Measurements from ENCODE around the gene OR10D3.
"Not testable (repeated sequence)": the region's sequence is repeated elsewhere in the genome, so short reads cannot be mapped to it uniquely, and the experiment has no call there.

The OR10D3 gene

DNA sequence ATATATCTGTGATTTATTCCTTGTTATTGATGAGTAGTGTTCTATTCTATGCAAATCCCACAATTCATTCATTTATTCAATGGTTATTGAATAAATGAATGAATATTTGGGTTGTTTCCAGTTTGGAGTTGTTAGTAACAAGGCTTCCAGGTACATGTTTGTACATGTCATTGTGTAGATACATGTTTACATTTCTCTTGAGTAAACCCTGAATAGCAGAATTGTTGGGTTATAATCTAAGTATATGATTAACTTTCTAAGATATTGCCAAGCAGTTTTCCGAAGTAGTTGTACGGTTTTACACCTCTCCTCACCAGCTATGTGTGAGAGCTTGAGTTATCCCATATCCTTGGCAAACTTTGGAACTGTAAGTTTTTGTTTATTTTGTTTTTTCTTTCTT lies 39.3 kb downstream of the OR10D3 start:
- no peak overlapping the region for H3K4me3 ChIP-seq (ENCODE audit: low read depth in 1 of 2, low read length in 2 of 2)
- no peak for ATAC-seq (ENCODE audit: insufficient read depth, low read depth)
- TF ChIP-seq, protein P1, sequence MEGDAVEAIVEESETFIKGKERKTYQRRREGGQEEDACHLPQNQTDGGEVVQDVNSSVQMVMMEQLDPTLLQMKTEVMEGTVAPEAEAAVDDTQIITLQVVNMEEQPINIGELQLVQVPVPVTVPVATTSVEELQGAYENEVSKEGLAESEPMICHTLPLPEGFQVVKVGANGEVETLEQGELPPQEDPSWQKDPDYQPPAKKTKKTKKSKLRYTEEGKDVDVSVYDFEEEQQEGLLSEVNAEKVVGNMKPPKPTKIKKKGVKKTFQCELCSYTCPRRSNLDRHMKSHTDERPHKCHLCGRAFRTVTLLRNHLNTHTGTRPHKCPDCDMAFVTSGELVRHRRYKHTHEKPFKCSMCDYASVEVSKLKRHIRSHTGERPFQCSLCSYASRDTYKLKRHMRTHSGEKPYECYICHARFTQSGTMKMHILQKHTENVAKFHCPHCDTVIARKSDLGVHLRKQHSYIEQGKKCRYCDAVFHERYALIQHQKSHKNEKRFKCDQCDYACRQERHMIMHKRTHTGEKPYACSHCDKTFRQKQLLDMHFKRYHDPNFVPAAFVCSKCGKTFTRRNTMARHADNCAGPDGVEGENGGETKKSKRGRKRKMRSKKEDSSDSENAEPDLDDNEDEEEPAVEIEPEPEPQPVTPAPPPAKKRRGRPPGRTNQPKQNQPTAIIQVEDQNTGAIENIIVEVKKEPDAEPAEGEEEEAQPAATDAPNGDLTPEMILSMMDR (IDR thresholded peaks at IDR 0.05; ENCODE audit: borderline replicate concordance, extremely low read depth, low read length, poor library complexity, severe bottlenecking) = no peak
- no peak for TF ChIP-seq EZH2 (IDR thresholded peaks at IDR 0.05; ENCODE audit: borderline replicate concordance, low read depth, low read length, severe bottlenecking)

DNA sequence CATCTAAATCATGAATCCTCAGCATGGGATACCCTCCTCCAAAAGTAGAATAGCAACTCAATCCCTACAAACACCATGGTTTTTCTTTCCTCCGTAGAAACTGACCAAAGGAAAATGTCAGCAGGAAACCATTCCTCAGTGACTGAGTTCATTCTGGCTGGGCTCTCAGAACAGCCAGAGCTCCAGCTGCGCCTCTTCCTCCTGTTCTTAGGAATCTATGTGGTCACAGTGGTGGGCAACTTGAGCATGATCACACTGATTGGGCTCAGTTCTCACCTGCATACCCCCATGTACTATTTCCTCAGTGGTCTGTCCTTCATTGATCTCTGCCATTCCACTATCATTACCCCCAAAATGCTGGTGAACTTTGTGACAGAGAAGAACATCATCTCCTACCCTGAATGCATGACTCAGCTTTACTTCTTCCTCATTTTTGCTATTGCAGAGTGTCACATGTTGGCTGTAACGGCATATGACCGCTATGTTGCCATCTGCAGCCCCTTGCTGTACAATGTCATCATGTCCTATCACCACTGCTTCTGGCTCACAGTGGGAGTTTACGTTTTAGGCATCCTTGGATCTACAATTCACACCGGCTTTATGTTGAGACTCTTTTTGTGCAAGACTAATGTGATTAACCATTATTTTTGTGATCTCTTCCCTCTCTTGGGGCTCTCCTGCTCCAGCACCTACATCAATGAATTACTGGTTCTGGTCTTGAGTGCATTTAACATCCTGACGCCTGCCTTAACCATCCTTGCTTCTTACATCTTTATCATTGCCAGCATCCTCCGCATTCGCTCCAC lies 41.7 kb downstream of the OR10D3 start:
- not testable (repeated sequence) for DNase-seq; H3K4me3 ChIP-seq (ENCODE audit: low read depth in 1 of 2, low read length in 2 of 2); H3K79me2 ChIP-seq (ENCODE audit: insufficient read depth, low read length); H3K4me2 ChIP-seq (ENCODE audit: insufficient read depth, low read length); H3K27ac ChIP-seq (ENCODE audit: low read length); ATAC-seq (ENCODE audit: insufficient read depth, low read depth); H3K4me1 ChIP-seq (ENCODE audit: insufficient read depth, low read length); H3K9ac ChIP-seq (ENCODE audit: low read depth, low read length); H3K27me3 ChIP-seq (ENCODE audit: insufficient read depth, low read length, poor library complexity); H2AFZ ChIP-seq (ENCODE audit: low read depth, low read length); H3K9me3 ChIP-seq (ENCODE audit: insufficient read depth, low read length, severe bottlenecking); H4K20me1 ChIP-seq (ENCODE audit: insufficient read depth, low read length); H3K36me3 ChIP-seq (ENCODE audit: insufficient read depth, low read length)

More for the DNA sequence above, 39.3 kb downstream of the OR10D3 start:
- no peak for DNase-seq
- Histone ChIP-seq H3K9me3 (ENCODE audit: insufficient read depth, low read length, severe bottlenecking) (no peaks in the 10 kb centered on the region), H3K9ac (ENCODE audit: low read depth, low read length) (no peak overlapping the region), H3K36me3 (ENCODE audit: insufficient read depth, low read length) (no peaks in the 10 kb centered on the region), H4K20me1 (ENCODE audit: insufficient read depth, low read length) (no peaks in the 10 kb centered on the region), H3K27ac (ENCODE audit: low read length) (no peak overlapping the region), H3K4me2 (ENCODE audit: insufficient read depth, low read length) (no peak overlapping the region), H3K4me1 (ENCODE audit: insufficient read depth, low read length) (no peaks in the 10 kb centered on the region), H3K79me2 (ENCODE audit: insufficient read depth, low read length) (no peaks in the 10 kb centered on the region), H2AFZ (ENCODE audit: low read depth, low read length) (no peak overlapping the region), H3K27me3 (ENCODE audit: insufficient read depth, low read length, poor library complexity) (no peaks in the 10 kb centered on the region)

DNA sequence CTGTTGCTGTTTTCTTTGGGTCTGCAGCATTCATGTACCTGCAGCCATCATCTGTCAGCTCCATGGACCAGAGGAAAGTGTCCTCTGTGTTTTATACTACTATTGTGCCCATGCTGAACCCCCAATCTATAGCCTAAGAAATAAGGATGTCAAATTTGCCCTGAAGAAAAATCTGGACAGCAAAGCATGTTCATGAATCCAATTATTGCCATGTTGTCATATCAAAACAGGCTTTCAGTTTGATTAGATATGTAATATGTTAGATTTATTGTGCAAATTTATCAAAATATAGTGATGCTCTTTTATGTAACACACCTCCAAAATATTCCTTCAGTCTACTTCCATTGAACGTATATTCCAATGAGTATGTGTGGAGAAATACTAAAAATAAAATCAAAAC lies 42.3 kb downstream of the OR10D3 start:
- Histone ChIP-seq H3K9ac (ENCODE audit: low read depth, low read length) (no peak overlapping the region), H3K36me3 (ENCODE audit: insufficient read depth, low read length) (no peaks in the 10 kb centered on the region), H3K79me2 (ENCODE audit: insufficient read depth, low read length) (no peaks in the 10 kb centered on the region), H3K27ac (ENCODE audit: low read length) (no peak overlapping the region), H3K4me3 (ENCODE audit: low read depth in 1 of 2, low read length in 2 of 2) (no peak overlapping the region), H3K9me3 (ENCODE audit: insufficient read depth, low read length, severe bottlenecking) (no peaks in the 10 kb centered on the region), H2AFZ (ENCODE audit: low read depth, low read length) (no peak overlapping the region), H3K4me1 (ENCODE audit: insufficient read depth, low read length) (no peaks in the 10 kb centered on the region), H4K20me1 (ENCODE audit: insufficient read depth, low read length) (no peaks in the 10 kb centered on the region), H3K27me3 (ENCODE audit: insufficient read depth, low read length, poor library complexity) (peaks cover 1% of the 10 kb centered on the region), H3K4me2 (ENCODE audit: insufficient read depth, low read length) (no peak overlapping the region)
- TF ChIP-seq, protein P1 (IDR thresholded peaks at IDR 0.05; ENCODE audit: borderline replicate concordance, extremely low read depth, low read length, poor library complexity, severe bottlenecking) = no peak
- no peak for TF ChIP-seq EZH2 (IDR thresholded peaks at IDR 0.05; ENCODE audit: borderline replicate concordance, low read depth, low read length, severe bottlenecking)
- DNase-seq (no peak), ATAC-seq (ENCODE audit: insufficient read depth, low read depth) (no peak)

DNA sequence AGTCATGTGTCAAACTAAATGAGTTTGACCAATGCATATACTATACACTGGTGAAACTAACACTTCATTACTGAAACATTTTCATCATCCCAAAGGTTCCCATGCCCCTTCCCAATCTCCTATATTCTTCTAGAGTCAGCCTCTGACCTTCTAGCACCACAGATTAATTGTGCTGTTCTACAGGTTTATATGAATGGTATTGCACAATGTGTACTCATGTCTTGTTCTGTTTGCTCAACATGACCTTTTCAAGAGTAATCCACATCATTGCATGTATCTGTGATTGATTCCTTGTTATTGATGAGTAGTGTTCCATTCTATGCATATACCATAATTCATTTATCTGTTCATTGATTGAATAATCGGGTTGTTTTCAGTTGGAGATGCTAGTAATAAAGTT lies 50.2 kb downstream of the OR10D3 start:
- Histone ChIP-seq H3K36me3 (ENCODE audit: insufficient read depth, low read length) (no peaks in the 10 kb centered on the region), H3K4me2 (ENCODE audit: insufficient read depth, low read length) (no peak overlapping the region), H3K4me3 (ENCODE audit: low read depth in 1 of 2, low read length in 2 of 2) (no peak overlapping the region), H3K4me1 (ENCODE audit: insufficient read depth, low read length) (no peaks in the 10 kb centered on the region), H3K79me2 (ENCODE audit: insufficient read depth, low read length) (no peaks in the 10 kb centered on the region), H3K27me3 (ENCODE audit: insufficient read depth, low read length, poor library complexity) (peaks cover 4% of the 10 kb centered on the region), H2AFZ (ENCODE audit: low read depth, low read length) (no peak overlapping the region), H3K9ac (ENCODE audit: low read depth, low read length) (no peak overlapping the region), H3K27ac (ENCODE audit: low read length) (no peak overlapping the region), H3K9me3 (ENCODE audit: insufficient read depth, low read length, severe bottlenecking) (no peaks in the 10 kb centered on the region), H4K20me1 (ENCODE audit: insufficient read depth, low read length) (no peaks in the 10 kb centered on the region)
- ATAC-seq (ENCODE audit: insufficient read depth, low read depth) (no peak), DNase-seq (no peak)
- TF ChIP-seq EZH2 (IDR thresholded peaks at IDR 0.05; ENCODE audit: borderline replicate concordance, low read depth, low read length, severe bottlenecking) = no peak

Measured in DND-41 (cell line).